OCI-LY3 (cell line): ENCODE measurements around the gene GCK.

Source experiments
- H2AFZ ChIP-seq: fragments of 200-600, 300-600 bp; shearing (Covaris generic); 2 replicates; pipeline ENCODE4 v1.6.0; 2014; ENCODE audit warnings: antibody characterized with exemption, low read depth, low read length
- H3K27ac ChIP-seq: fragments of 200-600, 300-600 bp; sonication (generic); 2 replicates; pipeline ENCODE4 v1.5.1; 2014; ENCODE audit warnings: mild to moderate bottlenecking, low read length, moderate library complexity, mixed read lengths
- H3K27me3 ChIP-seq: fragments of 200-600, 300-600 bp; sonication (generic); 2 replicates; pipeline ENCODE4 v1.6.1; 2014; ENCODE audit warnings: low read depth, low read length, mixed read lengths
- H3K36me3 ChIP-seq: fragments of 200-600, 300-600 bp; sonication (generic); replicated peaks from 2 replicates; pipeline ENCODE3; 2014; ENCODE audit warnings: low read depth, low read length, mixed read lengths
- H3K4me1 ChIP-seq: fragments of 300-600, 200-600 bp; sonication (generic); 2 replicates; pipeline ENCODE4 v1.6.1; 2014; ENCODE audit warnings: low read length, mixed read lengths
- H3K4me2 ChIP-seq: fragments of 200-600, 300-600 bp; sonication (generic); 2 replicates; pipeline ENCODE4 v1.6.1; 2014; ENCODE audit warnings: low read length, mixed read lengths
- H3K4me3 ChIP-seq: fragments of 300-600, 200-600 bp; sonication (generic); 2 replicates; pipeline ENCODE4 v1.5.1; 2014; ENCODE audit warnings: antibody characterized with exemption, mild to moderate bottlenecking, low read length, moderate library complexity
- H3K79me2 ChIP-seq: fragments of 300-600, 200-600 bp; shearing (Covaris generic); 2 replicates; pipeline ENCODE4 v1.6.1; 2014; ENCODE audit warnings: mild to moderate bottlenecking, low read length, mixed read lengths
- H3K9ac ChIP-seq: fragments of 300-600, 200-600 bp; shearing (Covaris generic); 2 replicates; pipeline ENCODE4 v1.6.0; 2014; ENCODE audit warnings: mild to moderate bottlenecking, low read length, moderate library complexity
- H3K9me3 ChIP-seq: fragments of 200-600, 300-600 bp; shearing (Covaris generic); 2 replicates; pipeline ENCODE4 v1.6.1; 2014; ENCODE audit warnings: low read length, mixed read lengths; ENCODE audit not compliant: insufficient read depth
- H4K20me1 ChIP-seq: fragments of 200-600, 300-600 bp; sonication (generic); 2 replicates; pipeline ENCODE4 v1.6.1; 2016; ENCODE audit warnings: low read length, mixed read lengths; ENCODE audit not compliant: insufficient read depth
- CTCF ChIP-seq: fragments of 200-600, 300-600 bp; sonication (generic); IDR thresholded peaks from 2 replicates; pipeline ENCODE4 v1.5.1; 2014; ENCODE audit warnings: antibody characterized with exemption, low read length, low read depth
- EZH2phosphoT487 ChIP-seq: fragments of 200-600 bp; shearing (Covaris generic); IDR thresholded peaks from 2 replicates; pipeline ENCODE4 v1.6.1; 2018; ENCODE audit warnings: antibody characterized with exemption, mixed run types, low read depth

Gene GCK

GRCh38 chr7:44218418-44219201 lies 29.4 kb upstream of the GCK start:
- Histone ChIP-seq H3K4me3 (no peak overlapping the region), H3K9me3 (no peaks in the 10 kb centered on the region), H2AFZ (peak overlapping the region; percentile 46), H3K27ac (no peak overlapping the region), H3K36me3 (no peaks in the 10 kb centered on the region), H3K27me3 (peaks cover 5% of the 10 kb centered on the region; the same call in 1 of the 2 replicates), H3K9ac (no peak overlapping the region), H3K4me1 (peaks cover 12% of the 10 kb centered on the region), H3K4me2 (no peak overlapping the region), H3K79me2 (no peaks in the 10 kb centered on the region), H4K20me1 (no peaks in the 10 kb centered on the region)
- TF ChIP-seq EZH2phosphoT487: no peak
- peak; percentile 17; the same call in 1 of the 2 replicates for TF ChIP-seq CTCF

GRCh38 chr7:44217852-44218402 lies 28.7 kb upstream of the GCK start:
- H3K4me2 ChIP-seq: no peak overlapping the region
- no peaks in the 10 kb centered on the region for H3K9me3 ChIP-seq
- no peak overlapping the region for H3K9ac ChIP-seq
- H2AFZ ChIP-seq: peak overlapping the region; percentile 46
- no peaks in the 10 kb centered on the region for H3K79me2 ChIP-seq
- TF ChIP-seq EZH2phosphoT487: no peak
- TF ChIP-seq CTCF: no peak
- no peaks in the 10 kb centered on the region for H4K20me1 ChIP-seq
- H3K27me3 ChIP-seq: 0 out of 2 replicates have a peak, but pooled peaks cover 2% of the 10 kb centered on the region
- no peak overlapping the region for H3K27ac ChIP-seq
- peaks cover 15% of the 10 kb centered on the region for H3K4me1 ChIP-seq
- H3K36me3 ChIP-seq: peaks cover 3% of the 10 kb centered on the region
- H3K4me3 ChIP-seq: no peak overlapping the region

- Histone ChIP-seq H3K79me2 (no peaks in the 10 kb centered on the region), H3K4me3 (no peak overlapping the region), H3K9ac (no peak overlapping the region), H4K20me1 (no peaks in the 10 kb centered on the region), H3K27ac (no peak overlapping the region), H2AFZ (no peak overlapping the region), H3K27me3 (no peaks in the 10 kb centered on the region), H3K4me1 (peaks cover 15% of the 10 kb centered on the region), H3K36me3 (peaks cover 6% of the 10 kb centered on the region), H3K9me3 (no peaks in the 10 kb centered on the region), H3K4me2 (no peak overlapping the region)
- no peak for TF ChIP-seq CTCF
- TF ChIP-seq EZH2phosphoT487: no peak
Measured at GRCh38 chr7:44217223-44217714, 28.0 kb upstream of the GCK start.

- H3K4me1 ChIP-seq: peaks cover 15% of the 10 kb centered on the region
- no peak overlapping the region for H3K27ac ChIP-seq
- no peaks in the 10 kb centered on the region for H3K9me3 ChIP-seq
- no peak overlapping the region for H3K4me2 ChIP-seq
- no peak overlapping the region for H3K9ac ChIP-seq
- H2AFZ ChIP-seq: no peak overlapping the region
- H3K36me3 ChIP-seq: peaks cover 7% of the 10 kb centered on the region
- H3K4me3 ChIP-seq: no peak overlapping the region
- no peaks in the 10 kb centered on the region for H3K27me3 ChIP-seq
- no peaks in the 10 kb centered on the region for H3K79me2 ChIP-seq
- H4K20me1 ChIP-seq: no peaks in the 10 kb centered on the region
- TF ChIP-seq EZH2phosphoT487 (no peak), CTCF (no peak)
Measured at GRCh38 chr7:44216521-44217222, 27.4 kb upstream of the GCK start.
